CD4-positive, alpha-beta memory T cell (primary cell): Measurements from ENCODE around the gene FAAP20. TPM values are rescaled to one million over a fixed set of nuclear protein-coding genes. Genes with fewer than 3 reads are reported as not detected.

Experiments used
- CTCF ChIA-PET: fragments of 350-600 bp; sonication (Branson Sonifier 250); formaldehyde crosslinking; loops from one replicate; lab custom pipeline; 2021; ENCODE audit warnings: inconsistent platforms; ENCODE audit not compliant: partially characterized antibody; lab: Charles Lee
- POLR2A ChIA-PET: fragments of 350-600 bp; sonication (Branson Sonifier 250); formaldehyde crosslinking; loops from one replicate; lab custom pipeline; 2021; ENCODE audit not compliant: partially characterized antibody; lab: Charles Lee
- DNase-seq, 5 donors: peaks; one replicate each; pipeline versions ENCODE4 v3.0.0 to v3.0.0-alpha.2; 2020 to 2022; ENCODE audit warnings: mixed read lengths in 1 of 5
- H3K27ac ChIP-seq: one replicate; pipeline ENCODE4 v1.7.0; 2013; ENCODE audit warnings: low read depth, low read length
- H3K27me3 ChIP-seq: 2 replicates; pipeline ENCODE4 v1.7.0; 2013; ENCODE audit warnings: mild to moderate bottlenecking, low read length, moderate library complexity; ENCODE audit not compliant: insufficient read depth
- H3K36me3 ChIP-seq: 2 replicates; pipeline ENCODE4 v1.7.0; 2013; ENCODE audit warnings: mild to moderate bottlenecking, low read length, moderate library complexity; ENCODE audit not compliant: insufficient read depth
- H3K4me1 ChIP-seq: 2 replicates; pipeline ENCODE4 v1.7.0; 2013; ENCODE audit warnings: mild to moderate bottlenecking, low read length, moderate library complexity; ENCODE audit not compliant: insufficient read depth
- H3K4me3 ChIP-seq, 2 donors: one replicate each; pipeline ENCODE4 v1.7.0; 2013; ENCODE audit warnings: low read length in 2 of 2, mild to moderate bottlenecking in 1 of 2
- H3K9me3 ChIP-seq, 2 donors: one replicate each; pipeline ENCODE4 v1.7.0; 2013; ENCODE audit warnings: low read length in 2 of 2, control low read depth in 1 of 2; ENCODE audit not compliant: control insufficient read depth in 1 of 2
- H3K27ac Mint-ChIP-seq, 7 donors: one replicate each; pipeline ENCODE4 v1.8.0; 2020 to 2021; ENCODE audit warnings: mixed read lengths in 7 of 7, mild to moderate bottlenecking in 6 of 7, inconsistent platforms in 3 of 7, moderate library complexity in 3 of 7
- H3K27me3 Mint-ChIP-seq, 2 donors: one replicate each; pipeline ENCODE4 v1.8.0; 2020 to 2021; ENCODE audit warnings: mixed read lengths in 2 of 2
- H3K36me3 Mint-ChIP-seq, 2 donors: one replicate each; pipeline ENCODE4 v1.8.0; 2020 to 2021; ENCODE audit warnings: mixed read lengths in 2 of 2, inconsistent platforms in 1 of 2, mild to moderate bottlenecking in 1 of 2
- H3K4me1 Mint-ChIP-seq, 4 donors: one replicate each; pipeline ENCODE4 v1.8.0; 2020 to 2021; ENCODE audit warnings: mixed read lengths in 4 of 4, mild to moderate bottlenecking in 1 of 4
- H3K4me3 Mint-ChIP-seq, 8 donors: one replicate each; pipeline ENCODE4 v1.8.0; 2020 to 2021; ENCODE audit warnings: mixed read lengths in 8 of 8, mild to moderate bottlenecking in 7 of 8, moderate library complexity in 6 of 8, inconsistent platforms in 3 of 8
- H3K9me3 Mint-ChIP-seq, 8 donors: one replicate each; pipeline ENCODE4 v1.8.0; 2020 to 2021; ENCODE audit warnings: mixed read lengths in 8 of 8, mild to moderate bottlenecking in 5 of 8, inconsistent platforms in 3 of 8, moderate library complexity in 1 of 8
- intact Hi-C: fragments of 100-400 bp; cut with micrococcal nuclease; formaldehyde crosslinking; loops from one replicate; pipeline ENCODE4 v1.15.1; 2023
- polyA plus RNA-seq, 2 donors: library from polyadenylated mRNA; unstranded; fragments of 300-500 nt; fragmentation: Illumina TruSeq; gene quantifications; one replicate each; pipeline ENCODE4 v1.2.3, GENCODE V29; 2021
- total RNA-seq, 2 experiments: library from RNA; stranded (reverse); gene quantifications; one replicate each; pipeline ENCODE4 v1.2.3, GENCODE V29; 2021

Gene FAAP20
- total and polyA plus RNA-seq, 4 experiments from 2014 or later: 38.4 to 58.9 (median 47.5) TPM

GRCh38 chr1:2230781-2231531 is 36.4 kb upstream of the FAAP20 start:
- peak overlapping the region; percentile 84 for H3K27ac ChIP-seq
- CTCF ChIA-PET: interaction anchor here (1.0 to 6.0 kb wide), 7 partner anchors 21 to 85 kb away, joined by 3 to 40 read pairs (median 7); partner anchors contain the start of gene FAAP20
- H3K9me3 ChIP-seq: no peaks in the 10 kb centered on the region
- no peaks in the 10 kb centered on the region for H3K36me3 ChIP-seq
- peak overlapping the region; percentile 98 to 100 (median 99) for H3K27ac Mint-ChIP-seq
- H3K4me1 Mint-ChIP-seq: peaks cover 28 to 61% (median 42%) of the 10 kb centered on the region in 4 donors
- H3K4me3 Mint-ChIP-seq: peak overlapping the region; percentile 94 to 100 (median 98)
- POLR2A ChIA-PET: interaction anchor here (0.8 to 16.3 kb wide), 22 partner anchors 8 to 354 kb away, joined by 3 to 454 read pairs (median 6); partner anchors contain the start of genes FAAP20, MORN1, PANK4 and RER1
- peaks cover 0 to 4% of the 10 kb centered on the region in 2 donors for H3K27me3 Mint-ChIP-seq
- DNase-seq: peak; percentile 69 to 86 (median 78)
- H3K36me3 Mint-ChIP-seq: peaks cover 0 to 43% of the 10 kb centered on the region in 2 donors
- H3K4me1 ChIP-seq: peaks cover 54% of the 10 kb centered on the region
- H3K27me3 ChIP-seq: no peaks in the 10 kb centered on the region
- intact Hi-C loops: loop anchor here (2.0 kb wide), 3 partner anchors 26 to 80 kb away; no protein-coding TSS in a partner anchor
- H3K9me3 Mint-ChIP-seq: peaks cover 0 to 3% (median 0%) of the 10 kb centered on the region in 8 donors
- H3K4me3 ChIP-seq: peak overlapping the region; percentile 90 to 97

GRCh38 chr1:2229911-2230731 is 35.5 kb upstream of the FAAP20 start:
- peaks cover 22 to 52% (median 34%) of the 10 kb centered on the region in 4 donors for H3K4me1 Mint-ChIP-seq

DNA sequence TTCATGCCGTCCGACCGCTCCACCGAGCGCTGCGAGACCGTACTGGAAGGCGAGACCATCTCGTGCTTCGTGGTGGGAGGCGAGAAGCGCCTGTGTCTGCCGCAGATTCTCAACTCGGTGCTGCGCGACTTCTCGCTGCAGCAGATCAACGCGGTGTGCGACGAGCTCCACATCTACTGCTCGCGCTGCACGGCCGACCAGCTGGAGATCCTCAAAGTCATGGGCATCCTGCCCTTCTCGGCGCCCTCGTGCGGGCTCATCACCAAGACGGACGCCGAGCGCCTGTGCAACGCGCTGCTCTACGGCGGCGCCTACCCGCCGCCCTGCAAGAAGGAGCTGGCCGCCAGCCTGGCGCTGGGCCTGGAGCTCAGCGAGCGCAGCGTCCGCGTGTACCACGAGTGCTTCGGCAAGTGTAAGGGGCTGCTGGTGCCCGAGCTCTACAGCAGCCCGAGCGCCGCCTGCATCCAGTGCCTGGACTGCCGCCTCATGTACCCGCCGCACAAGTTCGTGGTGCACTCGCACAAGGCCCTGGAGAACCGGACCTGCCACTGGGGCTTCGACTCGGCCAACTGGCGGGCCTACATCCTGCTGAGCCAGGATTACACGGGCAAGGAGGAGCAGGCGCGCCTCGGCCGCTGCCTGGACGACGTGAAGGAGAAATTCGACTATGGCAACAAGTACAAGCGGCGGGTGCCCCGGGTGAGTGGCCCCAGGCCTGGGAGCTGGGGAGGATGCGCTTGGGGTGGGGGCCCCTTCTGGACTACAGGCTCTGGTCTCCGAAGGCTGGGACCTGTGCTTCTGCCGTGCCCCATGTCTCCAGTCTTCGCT is 34.7 kb upstream of the FAAP20 start:
- Mint-ChIP-seq H3K9me3 (peaks cover 0 to 3% (median 0%) of the 10 kb centered on the region in 8 donors), H3K27me3 (peaks cover 0 to 4% of the 10 kb centered on the region in 2 donors), H3K36me3 (peaks cover 0 to 33% of the 10 kb centered on the region in 2 donors), H3K4me3 (peak overlapping the region; percentile 94 to 100 (median 98)), H3K4me1 (peaks cover 18 to 44% (median 30%) of the 10 kb centered on the region in 4 donors), H3K27ac (peak overlapping the region; percentile 98 to 100 (median 99))
- Histone ChIP-seq H3K27ac (peak overlapping the region; percentile 84), H3K36me3 (no peaks in the 10 kb centered on the region), H3K4me3 (peak overlapping the region; percentile 90 to 97), H3K4me1 (peaks cover 37% of the 10 kb centered on the region), H3K27me3 (no peaks in the 10 kb centered on the region), H3K9me3 (no peaks in the 10 kb centered on the region)
- intact Hi-C loops: no loop called here
- POLR2A ChIA-PET: interaction anchor here (0.6 to 16.3 kb wide), 21 partner anchors 10 to 356 kb away, joined by 3 to 454 read pairs (median 4); partner anchors contain the start of genes FAAP20, MORN1, RER1 and TNFRSF14
- CTCF ChIA-PET: interaction anchor here (0.6 to 2.0 kb wide), 10 partner anchors 12 to 81 kb away, joined by 3 to 14 read pairs (median 4); partner anchors contain the start of gene FAAP20
- peak; percentile 52 to 63 (median 60) for DNase-seq

More at GRCh38 chr1:2229911-2230731, 35.5 kb upstream of the FAAP20 start:
- CTCF ChIA-PET: interaction anchor here (0.9 to 6.0 kb wide), 9 partner anchors 22 to 85 kb away, joined by 3 to 40 read pairs (median 4); partner anchors contain the start of gene FAAP20
- H3K27me3 ChIP-seq: no peaks in the 10 kb centered on the region
- intact Hi-C loops: loop anchor here (2.0 kb wide), 3 partner anchors 25 to 81 kb away; no protein-coding TSS in a partner anchor
- peak in 2 of 5 donors; percentile 31 to 44 for DNase-seq
- no peaks in the 10 kb centered on the region for H3K36me3 ChIP-seq
- H3K4me3 ChIP-seq: peak overlapping the region; percentile 90 to 97
- peaks cover 45% of the 10 kb centered on the region for H3K4me1 ChIP-seq
- H3K27ac ChIP-seq: peak overlapping the region; percentile 84
- H3K27me3 Mint-ChIP-seq: peaks cover 0 to 4% of the 10 kb centered on the region in 2 donors
- peaks cover 0 to 38% of the 10 kb centered on the region in 2 donors for H3K36me3 Mint-ChIP-seq
- H3K27ac Mint-ChIP-seq: peak overlapping the region; percentile 98 to 100 (median 99)
- peak overlapping the region; percentile 94 to 100 (median 98) for H3K4me3 Mint-ChIP-seq
- no peaks in the 10 kb centered on the region for H3K9me3 ChIP-seq
- POLR2A ChIA-PET: interaction anchor here (0.7 to 16.3 kb wide), 15 partner anchors 9 to 348 kb away, joined by 3 to 454 read pairs (median 50); partner anchors contain the start of genes FAAP20, MORN1, RER1 and TNFRSF14
- peaks cover 0 to 3% (median 0%) of the 10 kb centered on the region in 8 donors for H3K9me3 Mint-ChIP-seq

- peak overlapping the region; percentile 98 to 100 (median 99) for H3K27ac Mint-ChIP-seq
- ChIA-PET POLR2A (interaction anchor here (0.9 to 16.3 kb wide), 19 partner anchors 10 to 357 kb away, joined by 3 to 454 read pairs (median 12); partner anchors contain the start of genes FAAP20, MORN1, RER1 and TNFRSF14), CTCF (interaction anchor here (1.0 to 1.6 kb wide), 6 partner anchors 12 to 81 kb away, joined by 3 to 14 read pairs (median 4); partner anchors contain the start of gene FAAP20)
- H3K27me3 Mint-ChIP-seq: peaks cover 0 to 4% of the 10 kb centered on the region in 2 donors
- H3K4me3 Mint-ChIP-seq: peak overlapping the region; percentile 94 to 100 (median 98)
- H3K9me3 Mint-ChIP-seq: peaks cover 0 to 3% (median 0%) of the 10 kb centered on the region in 8 donors
- intact Hi-C loops: no loop called here
- peaks cover 31% of the 10 kb centered on the region for H3K4me1 ChIP-seq
- no peaks in the 10 kb centered on the region for H3K9me3 ChIP-seq
- H3K36me3 Mint-ChIP-seq: peaks cover 0 to 32% of the 10 kb centered on the region in 2 donors
- H3K27ac ChIP-seq: peak overlapping the region; percentile 84
- DNase-seq: peak in 1 of 5 donors; percentile 59
- H3K4me1 Mint-ChIP-seq: peaks cover 14 to 38% (median 26%) of the 10 kb centered on the region in 4 donors
- no peaks in the 10 kb centered on the region for H3K36me3 ChIP-seq
- H3K27me3 ChIP-seq: no peaks in the 10 kb centered on the region
- peak overlapping the region; percentile 90 to 97 for H3K4me3 ChIP-seq
Measured at GRCh38 chr1:2228694-2229036, 34.1 kb upstream of the FAAP20 start.

DNA sequence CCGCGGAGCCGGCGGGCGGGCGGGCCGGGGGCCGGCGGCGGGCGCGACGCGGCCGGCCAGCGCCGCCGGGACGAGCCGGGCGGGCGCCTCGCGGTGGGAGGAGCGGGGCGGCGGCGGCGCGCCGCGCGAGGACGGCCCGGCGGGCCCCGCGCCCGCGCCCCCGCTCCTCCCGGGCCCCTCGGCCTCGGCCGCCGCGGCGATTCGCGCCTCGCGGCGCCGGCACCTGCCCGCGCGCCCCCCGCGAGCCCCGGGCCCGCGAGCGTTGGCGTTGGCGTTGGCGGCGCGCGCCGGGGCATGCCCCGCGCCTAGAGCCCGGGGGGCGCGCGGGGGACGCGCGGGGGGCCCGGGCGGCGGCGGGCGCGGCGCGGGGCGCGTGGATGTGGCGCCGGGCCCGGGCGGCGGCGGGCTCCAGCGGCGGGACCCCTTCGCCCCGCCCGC is 33.6 kb upstream of the FAAP20 start, which contains the start of gene SKI:
TSS of gene SKI (plus strand) at position 163 of the 438 bp plus-strand sequence. CDS start 448 bp downstream, outside the sequence.
- H3K36me3 ChIP-seq: no peaks in the 10 kb centered on the region
- Mint-ChIP-seq H3K36me3 (peaks cover 0 to 32% of the 10 kb centered on the region in 2 donors), H3K4me3 (peak within 1 kb of the TSS; percentile 94 to 100 (median 98)), H3K4me1 (peaks cover 10 to 33% (median 21%) of the 10 kb centered on the region in 4 donors), H3K27me3 (peaks cover 0 to 4% of the 10 kb centered on the region in 2 donors), H3K9me3 (peaks cover 0 to 3% (median 0%) of the 10 kb centered on the region in 8 donors), H3K27ac (peak within 1 kb of the TSS; percentile 98 to 100 (median 99))
- CTCF ChIA-PET: interaction anchor here (1.4 to 1.6 kb wide), 3 partner anchors 13 to 33 kb away, joined by 3 to 14 read pairs (median 4); partner anchors contain the start of gene FAAP20
- POLR2A ChIA-PET: interaction anchor here (0.9 to 16.3 kb wide), 12 partner anchors 11 to 333 kb away, joined by 3 to 454 read pairs (median 61); partner anchors contain the start of gene FAAP20
- H3K4me3 ChIP-seq: peak within 1 kb of the TSS; percentile 90 to 97
- peaks cover 26% of the 10 kb centered on the region for H3K4me1 ChIP-seq
- no peaks in the 10 kb centered on the region for H3K9me3 ChIP-seq
- H3K27ac ChIP-seq: peak within 1 kb of the TSS; percentile 84
- intact Hi-C loops: no loop called here
- no peaks in the 10 kb centered on the region for H3K27me3 ChIP-seq
- no peak for DNase-seq
